ENCODE results near the gene MRPS23. TPM values are rescaled to one million over a fixed set of nuclear protein-coding genes. Genes with fewer than 3 reads are reported as not detected.

Gene MRPS23
- polyA plus RNA-seq, 1 donor from 2014 or later = 80.5 TPM

- H3K27me3 ChIP-seq (ENCODE audit: insufficient read depth, low read depth, low read length) = no peaks in the 10 kb centered on the region
- H3K9ac ChIP-seq (ENCODE audit: low read length) = no peak overlapping the region
- no peak overlapping the region for H3K4me2 ChIP-seq (ENCODE audit: low read length)
- no peak for TF ChIP-seq REST (IDR thresholded peaks at IDR 0.05; ENCODE audit: borderline replicate concordance)
- no peak for TF ChIP-seq POLR2AphosphoS5 (IDR thresholded peaks at IDR 0.05)
- no peak for TF ChIP-seq EP300 (conservative IDR thresholded peaks at IDR 0.05; ENCODE audit: poor library complexity, severe bottlenecking)
- no peak for TF ChIP-seq SMC3 (conservative IDR thresholded peaks at IDR 0.05; ENCODE audit: poor library complexity)
- no peak for TF ChIP-seq CTCF (IDR thresholded peaks at IDR 0.05; ENCODE audit: poor library complexity, severe bottlenecking)
- TF ChIP-seq EZH2 (IDR thresholded peaks at IDR 0.05; ENCODE audit: borderline replicate concordance, insufficient read depth, low read length, poor library complexity, severe bottlenecking) = no peak
- TF ChIP-seq MXI1 (conservative IDR thresholded peaks at IDR 0.05; ENCODE audit: poor library complexity, severe bottlenecking) = no peak
- TF ChIP-seq TAF1 (IDR thresholded peaks at IDR 0.05; ENCODE audit: low read depth) = no peak
- no peak for TF ChIP-seq RAD21 (conservative IDR thresholded peaks at IDR 0.05)
- H3F3A ChIP-seq (ENCODE audit: insufficient read depth, low read length, poor library complexity, severe bottlenecking) = no peaks in the 10 kb centered on the region
- no peaks in the 10 kb centered on the region for H4K20me1 ChIP-seq (ENCODE audit: insufficient read depth)
- no peak overlapping the region for H3K27ac ChIP-seq (ENCODE audit: low read length)
- H3K9me2 ChIP-seq (ENCODE audit: insufficient read depth, low read length) = no peaks in the 10 kb centered on the region
- no peaks in the 10 kb centered on the region for H3K9me3 ChIP-seq (ENCODE audit: low read length)
- H3K36me3 ChIP-seq (ENCODE audit: insufficient read depth, low read length) = no peaks in the 10 kb centered on the region
- H2AFZ ChIP-seq (ENCODE audit: low read depth, low read length) = no peak overlapping the region
- no peak overlapping the region for H3K4me3 ChIP-seq (ENCODE audit: low read length)
- H3K79me2 ChIP-seq (replicated peaks; ENCODE audit: insufficient read depth, low read length) = no peaks in the 10 kb centered on the region
Observed at GRCh38 chr17:57855391-57856035, 5.7 kb upstream of the MRPS23 start.

GRCh38 chr17:57853695-57854094 is 3.9 kb upstream of the MRPS23 start:
- TF ChIP-seq TAF1 (IDR thresholded peaks at IDR 0.05; ENCODE audit: low read depth) (no peak), POLR2AphosphoS5 (IDR thresholded peaks at IDR 0.05) (no peak), MXI1 (conservative IDR thresholded peaks at IDR 0.05; ENCODE audit: poor library complexity, severe bottlenecking) (no peak), CTCF (IDR thresholded peaks at IDR 0.05; ENCODE audit: poor library complexity, severe bottlenecking) (no peak), RAD21 (conservative IDR thresholded peaks at IDR 0.05) (no peak), REST (IDR thresholded peaks at IDR 0.05; ENCODE audit: borderline replicate concordance) (no peak)
- H3K36me3 ChIP-seq (ENCODE audit: insufficient read depth, low read length) = no peaks in the 10 kb centered on the region
- H3K27ac ChIP-seq (ENCODE audit: low read length) = no peak overlapping the region
- H3K9me3 ChIP-seq (ENCODE audit: low read length) = no peaks in the 10 kb centered on the region
- no peaks in the 10 kb centered on the region for H3K9me2 ChIP-seq (ENCODE audit: insufficient read depth, low read length)
- peaks cover 10% of the 10 kb centered on the region for H3K79me2 ChIP-seq (replicated peaks; ENCODE audit: insufficient read depth, low read length)
- no peak overlapping the region for H2AFZ ChIP-seq (ENCODE audit: low read depth, low read length)
- no peaks in the 10 kb centered on the region for H3F3A ChIP-seq (ENCODE audit: insufficient read depth, low read length, poor library complexity, severe bottlenecking)
- no peaks in the 10 kb centered on the region for H4K20me1 ChIP-seq (ENCODE audit: insufficient read depth)
- no peak overlapping the region for H3K9ac ChIP-seq (ENCODE audit: low read length)
- no peaks in the 10 kb centered on the region for H3K27me3 ChIP-seq (ENCODE audit: insufficient read depth, low read depth, low read length)
- no peak overlapping the region for H3K4me2 ChIP-seq (ENCODE audit: low read length)
- H3K4me3 ChIP-seq (ENCODE audit: low read length) = no peak overlapping the region
